Esophagus muscularis mucosa (tissue), 4 donors: ENCODE results near the gene RUVBL1. TPM values are rescaled to one million over a fixed set of nuclear protein-coding genes. Genes with fewer than 3 reads are reported as not detected.

Experiments
- DNase-seq: peaks from one replicate; pipeline ENCODE4 v3.0.0-alpha.2; 2017; ENCODE audit errors: extremely low spot score
- H3K27ac ChIP-seq, 4 donors: fragments of 200-600 bp; sonication (generic); replicated peaks in 1 of 4; 1 replicate in 3 of 4; 2 replicates in 1 of 4; pipeline ENCODE4 v1.5.1; 2016 to 2019; ENCODE audit warnings: mild to moderate bottlenecking in 1 of 4
- H3K27me3 ChIP-seq, 4 donors: fragments of 200-600 bp; sonication (generic); one replicate each; pipeline versions ENCODE4 v1.5.1 to v1.6.0; 2016 to 2019
- H3K36me3 ChIP-seq, 4 donors: fragments of 200-600 bp; sonication (generic); one replicate each; pipeline ENCODE4 v1.5.1; 2016 to 2019
- H3K4me1 ChIP-seq, 4 donors: fragments of 200-600 bp; sonication (generic); one replicate each; pipeline ENCODE4 v1.5.1; 2016 to 2019
- H3K4me3 ChIP-seq, 4 donors: fragments of 200-600 bp; sonication (generic); 1 replicate in 2 of 4; 2 replicates in 2 of 4; pipeline ENCODE4 v1.5.1; 2016 to 2019; ENCODE audit warnings: mild to moderate bottlenecking in 4 of 4, moderate library complexity in 1 of 4
- H3K9me3 ChIP-seq, 4 donors: fragments of 200-600 bp; sonication (generic); 1 replicate in 3 of 4; 2 replicates in 1 of 4; pipeline ENCODE4 v1.5.1; 2016 to 2019
- EP300 ChIP-seq: sonication (generic); formaldehyde crosslinking; IDR thresholded peaks from one replicate; pipeline ENCODE4 v1.6.1; 2017; ENCODE audit warnings: antibody characterized with exemption
- POLR2A ChIP-seq: fragments of 450-650 bp; IDR thresholded peaks from one replicate; pipeline ENCODE4 v1.6.1; 2017; ENCODE audit warnings: antibody characterized with exemption, moderate library complexity, mild to moderate bottlenecking, low read depth
- POLR2AphosphoS5 ChIP-seq, 2 donors: sonication (generic); formaldehyde crosslinking; IDR thresholded peaks; one replicate each; pipeline ENCODE4 v1.6.1; 2017; ENCODE audit warnings: antibody characterized with exemption in 2 of 2
- WGBS: methylation state at CpG from one replicate; pipeline ENCODE4 v1.1.5; 2018; 5-methylcytosine and 5-hydroxymethylcytosine counted together
- intact Hi-C: fragments of 100-400 bp; cut with DNase I; formaldehyde crosslinking; loops from one replicate; pipeline ENCODE4 v1.15.1; 2023
- total RNA-seq, 4 donors: library from RNA; depleted of rRNA; stranded (reverse); fragments of >200 nt; gene quantifications; one replicate each; pipeline versions ENCODE4 v1.1.0 to v1.2.1, GENCODE V29; 2016
- TF ChIP-seq, protein P1 (sequence below), 3 experiments: fragments of 200-600 bp in 2 of 3; fragments of 450-650 bp in 1 of 3; sonication (generic) in 2 of 3; IDR thresholded peaks; one replicate each; pipeline ENCODE4 v1.5.1; 2017 to 2019; ENCODE audit warnings: antibody characterized with exemption in 3 of 3, mild to moderate bottlenecking in 2 of 3, moderate library complexity in 1 of 3

RUVBL1 gene
- total RNA-seq, 4 donors from 2014 or later = 21.4 to 28.9 (median 23.8) TPM

DNA sequence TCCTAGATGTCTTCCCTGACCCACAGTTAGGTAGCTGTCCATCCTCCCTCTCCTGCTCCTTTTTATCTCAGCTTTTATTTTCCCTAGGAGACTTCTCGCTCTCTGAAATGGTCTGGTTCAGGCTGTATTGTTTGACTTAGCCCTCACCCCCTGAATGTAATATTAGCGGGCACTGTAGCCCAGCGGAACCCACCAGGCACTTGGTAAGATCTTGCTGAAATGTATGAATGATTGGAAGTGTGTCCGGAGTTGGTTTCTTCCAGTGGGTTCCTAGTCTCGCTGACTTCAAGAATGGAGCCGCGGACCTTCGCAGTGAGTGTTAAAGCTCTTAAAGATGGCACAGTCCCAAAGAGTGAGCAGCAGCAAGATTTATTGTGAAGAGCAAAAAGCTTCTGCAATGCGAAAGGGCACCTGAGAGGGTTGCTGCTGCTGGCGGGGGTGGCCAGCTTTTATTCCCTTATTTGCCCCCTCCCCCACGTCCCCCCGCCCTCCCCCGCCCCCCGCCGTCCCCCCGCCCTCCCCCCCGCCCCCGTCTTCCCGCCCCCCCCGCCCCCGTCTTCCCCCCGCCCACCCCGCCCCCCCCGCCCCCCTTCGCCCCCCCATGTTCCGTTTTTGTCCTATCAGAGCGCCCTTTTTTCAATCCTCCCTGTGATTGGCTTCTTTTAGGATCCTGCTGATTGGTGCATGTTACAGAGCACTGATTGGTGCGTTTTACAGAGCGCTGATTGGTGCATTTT is 29.0 kb upstream of the RUVBL1 start:
- TF ChIP-seq POLR2AphosphoS5 (IDR thresholded peaks at IDR 0.05) (no peak), EP300 (no peak), POLR2A (no peak)
- TF ChIP-seq, protein P1, sequence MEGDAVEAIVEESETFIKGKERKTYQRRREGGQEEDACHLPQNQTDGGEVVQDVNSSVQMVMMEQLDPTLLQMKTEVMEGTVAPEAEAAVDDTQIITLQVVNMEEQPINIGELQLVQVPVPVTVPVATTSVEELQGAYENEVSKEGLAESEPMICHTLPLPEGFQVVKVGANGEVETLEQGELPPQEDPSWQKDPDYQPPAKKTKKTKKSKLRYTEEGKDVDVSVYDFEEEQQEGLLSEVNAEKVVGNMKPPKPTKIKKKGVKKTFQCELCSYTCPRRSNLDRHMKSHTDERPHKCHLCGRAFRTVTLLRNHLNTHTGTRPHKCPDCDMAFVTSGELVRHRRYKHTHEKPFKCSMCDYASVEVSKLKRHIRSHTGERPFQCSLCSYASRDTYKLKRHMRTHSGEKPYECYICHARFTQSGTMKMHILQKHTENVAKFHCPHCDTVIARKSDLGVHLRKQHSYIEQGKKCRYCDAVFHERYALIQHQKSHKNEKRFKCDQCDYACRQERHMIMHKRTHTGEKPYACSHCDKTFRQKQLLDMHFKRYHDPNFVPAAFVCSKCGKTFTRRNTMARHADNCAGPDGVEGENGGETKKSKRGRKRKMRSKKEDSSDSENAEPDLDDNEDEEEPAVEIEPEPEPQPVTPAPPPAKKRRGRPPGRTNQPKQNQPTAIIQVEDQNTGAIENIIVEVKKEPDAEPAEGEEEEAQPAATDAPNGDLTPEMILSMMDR (IDR thresholded peaks at IDR 0.05) = no peak
- 67% methylated on average over 12 of the region's 29 CpGs for WGBS
- Histone ChIP-seq H3K4me3 (peak overlapping the region; percentile 81 to 100 (median 94)), H3K9me3 (no peaks in the 10 kb centered on the region), H3K27ac (peak overlapping the region; percentile 87 to 93 (median 90)), H3K4me1 (peaks cover 8 to 12% (median 11%) of the 10 kb centered on the region in 4 donors), H3K36me3 (peaks cover 0 to 9% (median 3%) of the 10 kb centered on the region in 4 donors), H3K27me3 (no peaks in the 10 kb centered on the region)
- DNase-seq = no peak
- intact Hi-C loops = loop anchor here (5.0 to 10.0 kb wide), 2 partner anchors 75 to 462 kb away; no protein-coding TSS in a partner anchor

DNA sequence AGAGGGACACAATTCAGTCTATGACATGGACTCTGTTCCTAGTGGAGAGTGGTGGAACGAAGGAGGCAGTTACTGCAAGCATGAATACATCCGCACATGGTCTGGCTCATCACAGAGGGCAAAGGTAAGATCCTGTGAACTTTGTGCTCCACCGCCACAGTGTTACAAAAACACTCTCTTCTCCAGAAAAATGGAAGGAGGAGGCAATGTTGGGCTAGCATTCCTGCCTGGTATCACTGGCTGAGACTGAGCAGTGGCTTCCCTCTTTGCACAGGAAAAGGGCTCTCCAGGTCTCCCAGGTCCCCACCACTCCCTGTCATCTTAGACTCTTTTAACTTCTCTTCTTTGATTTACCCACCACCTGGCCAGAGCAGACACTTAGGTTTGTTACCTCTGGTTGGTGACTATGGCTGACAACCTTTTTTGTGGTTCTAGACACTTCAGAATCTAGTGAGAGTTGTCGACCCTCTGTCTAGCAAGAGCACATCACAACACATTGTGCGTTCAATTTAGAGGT is 28.2 kb upstream of the RUVBL1 start:
- 90% methylated on average over 5 of the region's 5 CpGs for WGBS
- TF ChIP-seq EP300 (no peak), POLR2AphosphoS5 (IDR thresholded peaks at IDR 0.05) (no peak), POLR2A (no peak)
- TF ChIP-seq, protein P1 (IDR thresholded peaks at IDR 0.05) = no peak
- no peaks in the 10 kb centered on the region for H3K9me3 ChIP-seq
- no peak for DNase-seq
- H3K27ac ChIP-seq = no peak overlapping the region
- H3K27me3 ChIP-seq = no peaks in the 10 kb centered on the region
- intact Hi-C loops = loop anchor here (5.0 to 10.0 kb wide), 2 partner anchors 75 to 463 kb away; no protein-coding TSS in a partner anchor
- H3K4me3 ChIP-seq = no peak overlapping the region
- H3K36me3 ChIP-seq = peaks cover 0 to 1% (median 0%) of the 10 kb centered on the region in 4 donors
- peaks cover 8 to 12% (median 11%) of the 10 kb centered on the region in 4 donors for H3K4me1 ChIP-seq

DNA sequence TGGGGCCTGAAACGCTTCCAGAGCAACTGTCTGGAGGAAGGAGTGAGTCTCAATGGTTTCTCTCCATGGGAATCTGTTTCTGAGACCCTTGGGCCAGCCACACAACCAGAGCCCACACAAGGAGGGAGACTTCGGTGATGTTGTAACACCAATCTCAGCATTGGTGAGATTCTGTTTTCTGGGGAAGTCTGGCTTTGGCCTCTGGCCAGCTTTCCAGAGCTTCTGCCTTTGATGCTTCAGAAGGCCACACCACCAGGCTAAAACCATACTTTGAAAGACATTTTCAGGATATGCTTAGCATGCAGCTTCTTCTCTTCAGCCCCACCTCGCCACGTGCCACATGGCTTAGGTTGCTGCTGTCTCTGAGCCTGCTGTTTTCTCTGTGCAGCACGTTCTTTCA is 26.0 kb upstream of the RUVBL1 start:
- Histone ChIP-seq H3K4me3 (no peak overlapping the region), H3K9me3 (no peaks in the 10 kb centered on the region), H3K27me3 (no peaks in the 10 kb centered on the region), H3K4me1 (peaks cover 6 to 8% (median 8%) of the 10 kb centered on the region in 4 donors), H3K27ac (no peak overlapping the region), H3K36me3 (no peaks in the 10 kb centered on the region)
- no peak for DNase-seq
- no peak for TF ChIP-seq POLR2A
- no peak for TF ChIP-seq POLR2AphosphoS5 (IDR thresholded peaks at IDR 0.05)
- TF ChIP-seq EP300 = no peak
- TF ChIP-seq, protein P1 (IDR thresholded peaks at IDR 0.05) = no peak
- intact Hi-C loops = loop anchor here (5.0 to 10.0 kb wide), 2 partner anchors 72 to 465 kb away; no protein-coding TSS in a partner anchor
- 73% methylated on average over 5 of the region's 5 CpGs for WGBS

DNA sequence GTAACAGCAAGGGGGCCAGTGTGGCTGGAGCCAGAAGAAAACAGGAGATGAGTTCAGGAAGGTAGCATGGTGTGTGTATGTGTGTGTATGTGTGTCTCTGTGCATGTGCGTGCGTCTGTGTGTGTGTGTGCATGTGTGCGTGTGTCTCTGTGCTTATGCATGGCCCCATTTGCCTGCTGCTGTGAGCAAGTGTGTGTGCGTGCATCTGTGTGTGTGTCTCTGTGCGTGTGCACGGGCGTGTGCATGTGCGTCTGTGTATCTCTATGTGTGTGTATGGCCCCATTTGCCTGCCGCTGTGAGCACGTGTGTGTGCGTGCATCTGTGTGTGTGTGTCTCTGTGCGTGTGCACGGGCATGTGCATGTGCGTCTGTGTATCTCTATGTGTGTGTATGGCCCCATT is 22.6 kb upstream of the RUVBL1 start:
- Histone ChIP-seq H3K9me3 (no peaks in the 10 kb centered on the region), H3K4me1 (no peaks in the 10 kb centered on the region), H3K27me3 (no peaks in the 10 kb centered on the region), H3K27ac (no peak overlapping the region), H3K36me3 (no peaks in the 10 kb centered on the region), H3K4me3 (no peak overlapping the region)
- intact Hi-C loops = no loop called here
- no peak for TF ChIP-seq POLR2AphosphoS5 (IDR thresholded peaks at IDR 0.05)
- no peak for TF ChIP-seq POLR2A
- no peak for TF ChIP-seq EP300
- TF ChIP-seq, protein P1 (IDR thresholded peaks at IDR 0.05) = no peak
- DNase-seq = no peak
- 93% methylated on average over 14 of the region's 14 CpGs for WGBS
